Activated CD4-positive, alpha-beta memory T cell treated with anti-CD3 and anti-CD28 coated beads for 36 hours (primary cell): ENCODE data around the gene GSTM4. TPM values are rescaled to one million over a fixed set of nuclear protein-coding genes. Genes with fewer than 3 reads are reported as not detected.

ENCODE experiments used
- CTCF ChIA-PET: fragments of 350-600 bp; sonication (Branson Sonifier 250); formaldehyde crosslinking; loops from one replicate; lab custom pipeline; 2021; ENCODE audit warnings: antibody characterized with exemption, inconsistent platforms; lab: Charles Lee
- POLR2A ChIA-PET: fragments of 350-600 bp; sonication (Branson Sonifier 250); formaldehyde crosslinking; loops from one replicate; lab custom pipeline; 2021; ENCODE audit warnings: antibody characterized with exemption; lab: Charles Lee
- DNase-seq: peaks from one replicate; pipeline ENCODE4 v3.0.0-alpha.2; 2020
- H3K27ac Mint-ChIP-seq: one replicate; pipeline ENCODE4 v1.8.0; 2021; ENCODE audit warnings: mixed read lengths
- H3K27me3 Mint-ChIP-seq: one replicate; pipeline ENCODE4 v1.8.0; 2021; ENCODE audit warnings: mixed read lengths
- H3K36me3 Mint-ChIP-seq: one replicate; pipeline ENCODE4 v1.8.0; 2021; ENCODE audit warnings: mixed read lengths
- H3K4me1 Mint-ChIP-seq: one replicate; pipeline ENCODE4 v1.8.0; 2021; ENCODE audit warnings: low read depth, mixed read lengths
- H3K4me3 Mint-ChIP-seq: one replicate; pipeline ENCODE4 v1.8.0; 2021; ENCODE audit warnings: mild to moderate bottlenecking, mixed read lengths
- H3K9me3 Mint-ChIP-seq: one replicate; pipeline ENCODE4 v1.8.0; 2021; ENCODE audit warnings: mixed read lengths
- intact Hi-C: fragments of 100-400 bp; cut with micrococcal nuclease; formaldehyde crosslinking; loops from one replicate; pipeline ENCODE4 v1.15.1; 2023
- total RNA-seq, 2 experiments: library from RNA; stranded (reverse); gene quantifications; one replicate each; pipeline ENCODE4 v1.2.3, GENCODE V29; 2021

The GSTM4 gene
- total RNA-seq, 2 experiments from 2014 or later = 8.2 to 12.0 TPM

- intact Hi-C loops = no loop called here
- CTCF ChIA-PET = interaction anchor here (4.4 to 7.6 kb wide), 2 partner anchors 15 to 81 kb away, joined by 29 to 101 read pairs; no protein-coding TSS in a partner anchor
- Mint-ChIP-seq H3K27ac (no peak overlapping the region), H3K9me3 (no peaks in the 10 kb centered on the region), H3K4me3 (no peak overlapping the region), H3K4me1 (peaks cover 29% of the 10 kb centered on the region), H3K27me3 (no peaks in the 10 kb centered on the region), H3K36me3 (peaks cover 24% of the 10 kb centered on the region)
- POLR2A ChIA-PET = no interaction called here
- DNase-seq = no peak
Measured at GRCh38 chr1:109625601-109626560, 30.0 kb upstream of the GSTM4 start.

- Mint-ChIP-seq H3K9me3 (no peaks in the 10 kb centered on the region), H3K36me3 (peaks cover 27% of the 10 kb centered on the region), H3K4me3 (no peak overlapping the region), H3K27me3 (no peaks in the 10 kb centered on the region), H3K4me1 (peaks cover 23% of the 10 kb centered on the region), H3K27ac (no peak overlapping the region)
- CTCF ChIA-PET = interaction anchor here (4.4 to 7.6 kb wide), 2 partner anchors 14 to 82 kb away, joined by 29 to 101 read pairs; no protein-coding TSS in a partner anchor
- POLR2A ChIA-PET = no interaction called here
- intact Hi-C loops = no loop called here
- DNase-seq = no peak
Measured at GRCh38 chr1:109626682-109627408, 29.1 kb upstream of the GSTM4 start.

GRCh38 chr1:109627692-109628399 is 28.1 kb upstream of the GSTM4 start:
- Mint-ChIP-seq H3K27ac (no peak overlapping the region), H3K4me1 (peaks cover 13% of the 10 kb centered on the region), H3K4me3 (no peak overlapping the region), H3K36me3 (peaks cover 29% of the 10 kb centered on the region), H3K9me3 (no peaks in the 10 kb centered on the region), H3K27me3 (no peaks in the 10 kb centered on the region)
- intact Hi-C loops = no loop called here
- POLR2A ChIA-PET = no interaction called here
- no peak for DNase-seq
- CTCF ChIA-PET = interaction anchor here (4.2 to 7.6 kb wide), 3 partner anchors 11 to 83 kb away, joined by 29 to 101 read pairs (median 61); no protein-coding TSS in a partner anchor

- Mint-ChIP-seq H3K27ac (no peak overlapping the region), H3K27me3 (no peaks in the 10 kb centered on the region), H3K9me3 (no peaks in the 10 kb centered on the region), H3K36me3 (peaks cover 29% of the 10 kb centered on the region), H3K4me3 (no peak overlapping the region), H3K4me1 (peaks cover 4% of the 10 kb centered on the region)
- DNase-seq = no peak
- intact Hi-C loops = no loop called here
- ChIA-PET CTCF (interaction anchor here (0.6 to 7.6 kb wide), 10 partner anchors 8 to 356 kb away, joined by 3 to 101 read pairs (median 8); partner anchors contain the start of genes AHCYL1, AMIGO1, AMPD2 and GNAI3), POLR2A (interaction anchor here (1.4 kb wide), 1 partner anchor 11 kb away, joined by 3 read pairs; no protein-coding TSS in a partner anchor)
Measured at GRCh38 chr1:109628540-109629321, 27.2 kb upstream of the GSTM4 start.

- H3K27ac Mint-ChIP-seq = no peak overlapping the region
- peaks cover 29% of the 10 kb centered on the region for H3K36me3 Mint-ChIP-seq
- ChIA-PET CTCF (interaction anchor here (0.5 to 7.6 kb wide), 16 partner anchors 9 to 437 kb away, joined by 3 to 101 read pairs (median 6); partner anchors contain the start of genes AHCYL1, AMIGO1, AMPD2 and GNAI3), POLR2A (interaction anchor here (0.8 to 1.5 kb wide), 3 partner anchors 10 to 83 kb away, joined by 3 to 5 read pairs (median 4); partner anchors contain the start of gene GNAI3)
- H3K4me3 Mint-ChIP-seq = no peak overlapping the region
- no peak for DNase-seq
- intact Hi-C loops = loop anchor here (1.0 kb wide), 1 partner anchor 83 kb away; no protein-coding TSS in a partner anchor
- no peaks in the 10 kb centered on the region for H3K27me3 Mint-ChIP-seq
- peaks cover 4% of the 10 kb centered on the region for H3K4me1 Mint-ChIP-seq
- no peaks in the 10 kb centered on the region for H3K9me3 Mint-ChIP-seq
Measured at GRCh38 chr1:109629372-109630030, 26.4 kb upstream of the GSTM4 start.

GRCh38 chr1:109630081-109630897 is 25.6 kb upstream of the GSTM4 start:
- DNase-seq = peak; percentile 51
- Mint-ChIP-seq H3K4me1 (peaks cover 12% of the 10 kb centered on the region), H3K36me3 (peaks cover 29% of the 10 kb centered on the region), H3K27ac (no peak overlapping the region), H3K27me3 (no peaks in the 10 kb centered on the region), H3K9me3 (no peaks in the 10 kb centered on the region), H3K4me3 (no peak overlapping the region)
- ChIA-PET POLR2A (interaction anchor here (0.8 to 1.5 kb wide), 3 partner anchors 9 to 84 kb away, joined by 3 to 5 read pairs (median 4); partner anchors contain the start of gene GNAI3), CTCF (interaction anchor here (0.5 to 7.6 kb wide), 22 partner anchors 9 to 436 kb away, joined by 3 to 101 read pairs (median 4); partner anchors contain the start of genes AHCYL1, AMPD2, GNAI3 and GNAT2)
- intact Hi-C loops = loop anchor here (1.0 kb wide), 1 partner anchor 84 kb away; no protein-coding TSS in a partner anchor

- Mint-ChIP-seq H3K9me3 (no peaks in the 10 kb centered on the region), H3K36me3 (peaks cover 29% of the 10 kb centered on the region), H3K27ac (no peak overlapping the region), H3K27me3 (no peaks in the 10 kb centered on the region), H3K4me1 (peaks cover 15% of the 10 kb centered on the region), H3K4me3 (no peak overlapping the region)
- ChIA-PET CTCF (interaction anchor here (0.5 to 7.6 kb wide), 19 partner anchors 8 to 366 kb away, joined by 3 to 101 read pairs (median 3); partner anchors contain the start of genes AHCYL1, AMPD2, GNAI3 and GNAT2), POLR2A (interaction anchor here (1.5 kb wide), 1 partner anchor 83 kb away, joined by 5 read pairs; the partner anchor contains the start of gene GNAI3)
- intact Hi-C loops = loop anchor here (1.0 kb wide), 1 partner anchor 85 kb away; no protein-coding TSS in a partner anchor
- DNase-seq = no peak
Measured at GRCh38 chr1:109630898-109631512, 24.9 kb upstream of the GSTM4 start.

- no peaks in the 10 kb centered on the region for H3K27me3 Mint-ChIP-seq
- no peaks in the 10 kb centered on the region for H3K9me3 Mint-ChIP-seq
- DNase-seq = no peak
- no peak overlapping the region for H3K4me3 Mint-ChIP-seq
- intact Hi-C loops = no loop called here
- ChIA-PET POLR2A (no interaction called here), CTCF (interaction anchor here (0.5 to 7.6 kb wide), 10 partner anchors 8 to 353 kb away, joined by 3 to 101 read pairs (median 6); partner anchors contain the start of genes AHCYL1, AMPD2, GNAI3 and GNAT2)
- peaks cover 23% of the 10 kb centered on the region for H3K36me3 Mint-ChIP-seq
- H3K27ac Mint-ChIP-seq = no peak overlapping the region
- H3K4me1 Mint-ChIP-seq = peaks cover 15% of the 10 kb centered on the region
Measured at GRCh38 chr1:109631513-109632505, 24.1 kb upstream of the GSTM4 start.
